ENCODE data around the gene ZSWIM8.

- no peak for TF ChIP-seq CTCF (conservative IDR thresholded peaks at IDR 0.05; ENCODE audit: low read depth in 2 of 2)
- no peak for TF ChIP-seq POLR2AphosphoS5 (IDR thresholded peaks at IDR 0.05; ENCODE audit: low read depth)
- no peak for TF ChIP-seq JUNB (IDR thresholded peaks at IDR 0.05; ENCODE audit: unreplicated experiment)
- TF ChIP-seq EZH2 (IDR thresholded peaks at IDR 0.05; ENCODE audit: low read depth, unreplicated experiment) = no peak
- no peak for TF ChIP-seq REST (IDR thresholded peaks at IDR 0.05; ENCODE audit: unreplicated experiment)
- TF ChIP-seq EZH2phosphoT487 (IDR thresholded peaks at IDR 0.05; ENCODE audit: unreplicated experiment) = no peak
- TF ChIP-seq CREB1 (CRISPR knock-in tag; IDR thresholded peaks at IDR 0.05; ENCODE audit: low read depth) = no peak
- no peak for TF ChIP-seq ZNF114 (CRISPR knock-in tag; IDR thresholded peaks at IDR 0.05)
These were observed 3.7 kb downstream of the ZSWIM8 start for GRCh38 chr10:73788864-73789658.

Data from GM23338 (cell line).